AG08395 (cell line): Measurements from ENCODE around the gene LRRC10.
"Not testable (repeated sequence)": the region's sequence is repeated elsewhere in the genome, so short reads cannot be mapped to it uniquely, and the experiment has no call there.

Source experiments
- DNase-seq: peaks from one replicate; pipeline ENCODE4 v3.0.0; 2012; ENCODE audit warnings: mixed read lengths, low spot score

LRRC10 gene

GRCh38 chr12:69619050-69619449 is 8.3 kb upstream of the LRRC10 start:
- no peak for DNase-seq

- DNase-seq = no peak
Measured at GRCh38 chr12:69616025-69616424, 5.3 kb upstream of the LRRC10 start.

DNA sequence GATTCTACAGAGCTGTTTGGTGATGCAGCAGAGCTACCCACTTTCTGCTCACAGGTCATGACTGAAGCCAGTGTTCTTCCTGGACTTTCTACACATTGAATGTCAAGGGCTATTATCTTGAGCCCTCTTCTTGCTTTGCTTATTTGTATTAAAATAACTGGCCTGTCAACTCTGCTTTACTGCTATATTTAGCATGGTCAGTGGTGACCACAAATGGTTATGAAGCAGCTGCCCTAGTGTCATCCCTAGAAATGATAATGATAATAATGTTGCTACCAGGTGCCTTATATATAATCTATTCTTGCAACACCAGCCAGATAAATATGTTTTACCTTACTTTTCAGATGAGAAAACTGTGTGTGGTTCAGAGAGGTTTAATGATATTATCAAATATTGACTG is 2.6 kb upstream of the LRRC10 start:
- no peak for DNase-seq

DNA sequence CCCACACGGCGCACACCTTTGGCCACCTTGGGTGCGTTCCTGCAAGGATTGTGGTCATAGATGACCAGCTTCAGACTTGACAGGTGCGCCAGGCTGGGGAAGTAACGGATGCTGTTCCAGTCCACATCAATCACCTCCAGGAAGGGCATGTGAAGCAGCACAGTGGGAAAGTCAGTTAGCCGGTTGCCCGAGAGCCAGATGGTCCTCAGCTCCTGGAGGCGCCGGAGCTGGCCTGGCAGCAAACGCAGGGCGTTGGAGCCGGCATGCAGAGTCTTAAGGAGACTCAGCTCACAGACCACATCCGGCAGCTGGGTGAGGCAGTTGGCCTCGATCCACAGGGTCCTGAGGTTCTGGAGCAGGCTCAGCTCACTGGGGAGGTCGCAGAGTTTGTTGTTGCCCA is 581 bp downstream of the LRRC10 start:
- no peak for DNase-seq

- peak; percentile 24 for DNase-seq
Measured at GRCh38 chr12:69608114-69608513, 2.6 kb downstream of the LRRC10 start.

- not testable (repeated sequence) for DNase-seq
Measured at GRCh38 chr12:69604275-69604674, 6.4 kb downstream of the LRRC10 start.

DNA sequence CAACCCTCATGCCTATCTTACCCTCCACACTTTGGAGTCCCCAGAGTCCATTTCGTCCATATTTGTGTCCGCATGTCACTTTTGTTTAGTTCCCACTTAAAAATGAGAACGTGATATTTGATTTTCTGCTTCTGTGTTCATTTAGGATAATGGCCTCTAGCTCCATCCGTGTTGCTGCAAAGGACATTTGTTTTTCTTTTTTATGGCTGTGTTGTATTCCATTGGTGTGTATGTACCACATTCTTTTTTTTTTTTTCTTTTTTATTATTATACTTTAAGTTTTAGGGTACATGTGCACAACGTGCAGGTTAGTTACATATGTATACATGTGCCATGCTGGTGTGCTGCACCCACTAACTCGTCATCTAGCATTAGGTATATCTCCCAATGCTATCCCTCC is 7.2 kb downstream of the LRRC10 start:
- not testable (repeated sequence) for DNase-seq

DNA sequence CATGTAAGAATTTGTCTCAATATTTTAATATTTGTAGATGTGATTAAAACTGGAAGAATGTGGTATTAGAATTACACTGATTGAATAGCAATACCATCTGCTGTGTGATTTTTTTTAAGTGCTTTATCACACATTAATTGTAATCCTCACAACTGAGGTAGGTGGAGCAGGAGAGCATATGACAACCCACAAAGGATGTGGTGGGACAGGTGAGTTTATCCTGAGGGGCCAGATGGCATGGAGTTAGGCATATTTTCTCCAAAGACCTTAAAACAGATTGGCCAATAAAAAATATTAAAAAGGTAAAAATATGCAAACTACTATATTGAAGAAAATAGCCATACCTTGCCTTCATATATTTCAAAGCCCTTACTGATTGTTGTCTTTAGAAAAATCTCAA is 7.8 kb downstream of the LRRC10 start:
- no peak for DNase-seq

DNA sequence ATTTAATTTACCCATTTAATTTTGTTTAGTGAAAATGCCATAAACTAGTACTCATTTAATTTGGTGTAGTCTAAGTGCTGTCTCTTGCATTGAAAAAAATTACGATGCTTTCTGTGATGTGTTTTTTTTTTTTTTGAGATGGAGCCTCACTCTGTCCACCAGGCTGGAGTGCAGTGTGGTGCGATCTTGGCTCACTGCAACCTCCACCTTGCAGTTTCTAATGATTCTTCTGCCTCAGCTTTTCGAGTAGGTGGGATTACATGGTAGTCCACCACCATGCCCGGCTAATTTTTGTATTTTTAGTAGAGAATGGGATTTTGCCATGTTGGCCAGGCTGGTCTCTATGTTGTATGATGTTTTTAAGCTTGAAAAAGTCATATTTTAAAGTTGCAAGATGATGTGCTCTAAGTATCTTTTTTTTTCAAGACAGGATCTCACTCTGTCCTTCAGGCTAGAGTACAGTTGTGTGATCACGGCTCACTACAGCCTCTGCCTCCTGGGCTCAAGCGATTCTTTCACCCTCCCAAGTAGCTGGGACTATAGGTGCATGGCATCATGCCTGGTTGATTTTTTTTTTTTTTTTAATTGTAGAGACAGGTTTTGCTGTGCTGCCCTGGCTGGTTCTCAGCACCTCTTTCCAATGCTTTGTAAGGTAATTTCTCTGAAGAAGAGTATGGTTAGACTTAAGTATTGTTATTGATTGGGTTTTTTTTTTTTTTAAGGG is 8.6 kb downstream of the LRRC10 start:
- no peak for DNase-seq

DNA sequence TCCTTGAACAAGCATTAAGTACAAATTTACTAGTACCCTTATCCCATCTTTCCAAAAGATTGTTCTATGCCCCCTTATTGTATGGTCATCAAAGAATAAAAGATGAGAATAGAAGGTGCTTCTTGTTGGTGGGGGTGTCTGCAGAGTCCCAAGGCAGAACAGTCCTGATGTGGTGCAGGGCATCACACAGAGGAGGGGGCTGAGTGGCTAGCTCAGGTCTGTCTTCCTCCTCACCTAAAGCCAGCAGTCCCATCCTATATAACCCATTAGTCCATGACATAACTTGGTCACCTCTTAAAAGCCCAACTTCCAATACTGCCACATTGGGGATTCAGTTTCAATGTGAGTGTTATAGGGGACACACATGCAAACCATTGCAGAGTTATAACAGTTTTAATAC is 9.9 kb downstream of the LRRC10 start:
- DNase-seq = no peak

DNA sequence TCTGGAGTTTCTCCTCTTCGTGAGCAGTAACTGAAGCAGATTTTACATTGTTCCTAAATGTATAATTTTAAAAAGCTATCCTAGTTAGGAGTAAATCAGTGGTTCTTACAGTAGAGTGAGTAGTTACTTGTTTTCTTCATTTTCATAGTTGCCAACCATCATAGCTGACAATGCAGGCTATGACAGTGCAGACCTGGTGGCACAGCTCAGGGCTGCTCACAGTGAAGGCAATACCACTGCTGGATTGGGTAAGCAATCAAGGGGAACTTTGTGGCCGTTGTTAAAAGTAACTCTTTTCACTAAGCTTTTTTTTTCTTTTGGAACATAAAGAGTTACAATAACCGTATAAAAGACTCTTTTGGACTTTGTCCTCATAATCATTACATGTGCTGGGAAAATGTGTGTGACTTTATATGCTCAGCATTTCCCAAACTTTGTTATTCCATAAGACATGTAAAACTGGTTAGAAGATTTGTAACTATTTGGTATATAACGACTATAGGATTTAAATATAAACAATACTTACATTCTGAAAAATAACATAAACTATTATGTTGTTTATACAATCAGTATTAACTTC is 12.4 kb downstream of the LRRC10 start:
- no peak for DNase-seq

- no peak for DNase-seq
Measured at GRCh38 chr12:69595689-69596088, 15.0 kb downstream of the LRRC10 start.

DNA sequence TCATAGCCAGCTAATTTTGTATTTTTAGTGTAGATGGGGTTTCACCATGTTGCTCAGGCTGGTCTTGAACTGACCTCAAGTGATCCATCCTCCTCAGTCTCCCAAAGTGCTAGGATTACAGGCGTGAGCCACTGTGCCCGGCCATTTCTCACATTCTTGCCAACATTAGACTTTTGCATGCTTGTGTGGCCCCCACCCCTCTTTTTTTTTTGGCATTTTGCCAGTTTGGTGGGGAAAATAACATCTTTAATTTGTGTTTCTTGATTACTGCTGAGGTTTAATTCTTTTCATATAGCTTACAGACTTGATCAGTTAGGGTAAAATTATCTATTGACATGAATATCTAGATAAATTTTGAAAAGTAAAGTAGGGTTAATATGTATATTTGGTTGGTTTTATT is 21.6 kb downstream of the LRRC10 start:
- no peak for DNase-seq

- no peak for DNase-seq
Measured at GRCh38 chr12:69588527-69588926, 22.2 kb downstream of the LRRC10 start.

DNA sequence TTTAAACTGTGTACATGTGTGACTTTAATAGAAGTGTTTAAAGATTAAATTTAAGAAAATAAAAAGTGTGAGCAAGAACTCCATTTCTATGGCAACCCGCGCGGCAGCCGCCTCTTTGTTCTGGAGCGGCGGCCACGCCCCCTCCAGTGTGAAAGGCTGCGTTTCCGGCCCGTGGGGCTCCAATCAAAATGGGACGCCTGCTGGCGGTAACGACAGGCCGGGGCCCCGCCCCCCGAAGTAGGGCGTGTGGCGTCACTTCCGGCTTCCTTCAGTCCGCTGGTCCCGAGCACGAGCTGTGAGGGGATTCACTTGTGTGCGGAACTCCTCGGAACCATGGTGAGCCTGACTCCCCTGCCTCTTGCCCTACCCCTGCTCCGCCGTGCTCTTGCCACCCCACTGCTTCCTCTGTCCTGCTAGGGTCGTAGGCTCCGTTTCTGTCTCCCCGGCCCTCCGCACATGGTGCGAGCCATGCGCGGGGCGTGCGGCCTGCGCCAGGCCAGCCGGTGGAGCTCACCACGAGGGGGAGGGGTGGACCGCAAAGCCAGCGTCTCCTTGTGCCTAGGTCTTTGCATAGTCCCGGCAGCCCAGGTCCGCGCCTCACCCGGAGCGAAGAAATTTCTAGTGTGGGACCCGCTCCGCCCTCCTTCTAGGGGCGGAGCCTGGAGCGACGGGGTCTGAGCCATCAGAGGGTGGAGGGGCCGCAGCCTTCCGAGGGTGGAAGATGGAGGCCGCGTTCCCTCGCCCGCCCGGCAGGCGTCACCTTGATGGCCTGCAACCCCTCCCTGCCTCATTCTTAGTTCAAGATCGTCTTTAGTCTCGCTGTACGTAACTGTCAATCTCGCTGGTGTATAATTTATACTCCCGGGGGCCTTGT is 25.3 kb downstream of the LRRC10 start, which contains the start of gene CCT2:
Gene CCT2, plus strand, starts transcription at position 271 of the 874 bp plus-strand sequence. Its CDS starts 63 bp downstream, at position 334.
- peak; percentile 97 for DNase-seq

GRCh38 chr12:69583203-69583602 is 27.5 kb downstream of the LRRC10 start:
- peak; percentile 4 for DNase-seq

- no peak for DNase-seq
Measured at GRCh38 chr12:69580074-69580473, 30.6 kb downstream of the LRRC10 start.

- no peak for DNase-seq
Measured at GRCh38 chr12:69579029-69579428, 31.7 kb downstream of the LRRC10 start.

- DNase-seq = no peak
Measured at GRCh38 chr12:69578283-69578682, 32.4 kb downstream of the LRRC10 start.

- DNase-seq = no peak
Measured at GRCh38 chr12:69575346-69575745, 35.4 kb downstream of the LRRC10 start.

DNA sequence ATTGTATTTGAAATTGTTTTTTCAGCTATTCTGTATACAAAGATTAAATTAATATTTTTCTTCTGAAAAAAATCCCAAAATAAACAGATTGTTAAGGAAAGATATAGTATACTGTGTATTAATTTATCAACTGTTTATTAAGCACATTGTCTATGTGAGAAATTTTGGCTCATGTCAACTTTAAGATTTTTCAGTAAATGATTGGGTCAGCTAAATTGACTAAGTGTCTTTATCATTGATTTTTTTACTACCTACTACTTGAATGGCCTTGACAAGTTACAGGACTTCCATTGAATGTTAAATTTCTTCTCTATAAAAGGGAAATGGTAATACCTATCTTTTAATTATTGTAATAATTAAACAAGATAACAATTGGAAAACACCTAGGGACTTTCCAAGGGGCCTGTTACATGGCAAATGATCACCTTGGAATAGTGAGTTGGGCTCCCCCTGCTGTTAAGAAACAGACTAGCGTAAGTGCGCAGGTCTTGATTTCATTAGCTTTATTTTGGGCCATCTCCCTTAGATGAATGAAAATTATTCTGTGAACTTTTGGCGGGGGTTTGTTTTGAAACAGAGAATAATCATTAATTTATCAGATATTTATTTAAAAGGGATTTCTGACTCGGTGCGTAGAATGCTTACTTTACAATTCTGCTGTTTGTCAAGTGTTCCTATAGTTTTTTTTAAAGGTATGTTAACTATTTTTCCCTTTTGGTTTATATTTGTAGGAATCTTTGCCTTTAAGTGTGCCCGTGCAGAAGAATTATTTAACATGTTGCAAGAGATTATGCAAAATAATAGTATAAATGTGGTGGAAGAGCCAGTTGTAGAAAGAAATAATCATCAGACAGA is 39.9 kb downstream of the LRRC10 start:
- peak; percentile 58 for DNase-seq

DNA sequence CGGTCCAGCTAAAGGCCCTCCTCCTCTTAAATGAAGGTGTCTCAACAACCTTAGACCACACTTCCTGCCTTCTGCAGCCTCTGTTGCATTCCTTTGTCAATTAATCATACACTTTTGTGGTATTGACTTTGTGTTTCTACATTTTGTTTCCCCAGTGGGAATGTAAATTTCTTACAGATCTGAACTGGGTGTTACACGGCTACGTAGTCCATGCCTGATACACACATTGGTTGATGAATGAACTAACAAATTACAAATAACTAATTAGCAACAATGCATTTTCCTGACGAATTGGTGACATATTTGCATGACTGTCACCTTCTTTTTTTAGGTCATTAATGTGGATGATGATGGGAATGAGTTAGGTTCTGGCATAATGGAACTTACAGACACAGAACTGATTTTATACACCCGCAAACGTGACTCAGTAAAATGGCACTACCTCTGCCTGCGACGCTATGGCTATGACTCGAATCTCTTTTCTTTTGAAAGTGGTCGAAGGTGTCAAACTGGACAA is 40.6 kb downstream of the LRRC10 start:
- peak; percentile 43 for DNase-seq
